H1 (cell line): ENCODE data around the gene ORC3. TPM values are rescaled to one million over a fixed set of nuclear protein-coding genes. Genes with fewer than 3 reads are reported as not detected.

Source experiments
- HDAC6 ChIP-seq: IDR thresholded peaks from one replicate; pipeline ENCODE4 v1.7.1; 2012; ENCODE audit warnings: low read depth, mild to moderate bottlenecking, inconsistent platforms, low read length, moderate library complexity
- TAF7 ChIP-seq: optimal IDR thresholded peaks from 2 replicates; pipeline ENCODE3; 2011; ENCODE audit warnings: low read depth, mild to moderate bottlenecking, inconsistent platforms, low read length, moderate library complexity, borderline replicate concordance
- polyA plus RNA-seq, 7 experiments: library from polyadenylated mRNA; depleted of rRNA in 3 of 7; stranded (reverse) in 5 of 7; unstranded in 2 of 7; fragments of >200 nt in 5 of 7; fragments of 200-250 nt in 2 of 7; gene quantifications; 1 replicate in 5 of 7; 2 replicates in 1 of 7; 4 replicates in 1 of 7; pipeline versions ENCODE4 v1.2.1 to v1.2.3, GENCODE V29; 2011 to 2013; ENCODE audit warnings: missing spikeins in 2 of 7, mixed read lengths in 2 of 7
- total RNA-seq: library from RNA; stranded (reverse); fragmentation: NEBNext Ultra II Directional; extraction: Animal tissue kit (Norgen Biotek cat#: 25700); gene quantifications from 2 replicates; pipeline ENCODE4 v1.2.1, GENCODE V29; 2021

ORC3 gene
- total and polyA plus RNA-seq, 2 of the 8 experiments (the other 6 are each of a cell fraction or from before 2014, with no cell fraction given): 35.9 to 60.9 TPM

GRCh38 chr6:87670707-87671106 lies 80.8 kb downstream of the ORC3 start (continued):
- TF ChIP-seq HDAC6 (no peak), TAF7 (no peak)
- TF ChIP-seq, all 59 proteins: peak for 0
